ENCODE data around the gene KRTAP10-10.
"Not testable (repeated sequence)": the region's sequence is repeated elsewhere in the genome, so short reads cannot be mapped to it uniquely, and the experiment has no call there.

The KRTAP10-10 gene

GRCh38 chr21:44677881-44678280 lies 40.7 kb downstream of the KRTAP10-10 start:
- no peaks in the 10 kb centered on the region for H3K4me1 ChIP-seq (ENCODE audit: control insufficient read depth in 1 of 2, insufficient read depth in 2 of 2, low read length in 2 of 2)
- no peaks in the 10 kb centered on the region for H3K27me3 ChIP-seq (ENCODE audit: low read depth, low read length)
- peaks cover 0 to 7% of the 10 kb centered on the region in 2 donors for H3K9me3 ChIP-seq (ENCODE audit: control insufficient read depth in 1 of 2, low read length in 2 of 2)
- no peak overlapping the region for H3K27ac ChIP-seq (ENCODE audit: low read length)
- H3K36me3 ChIP-seq (ENCODE audit: control insufficient read depth in 1 of 2, insufficient read depth in 2 of 2, low read length in 2 of 2) = no peaks in the 10 kb centered on the region
- H3K4me3 ChIP-seq (ENCODE audit: low read depth in 1 of 2, low read length in 2 of 2) = no peak overlapping the region

DNA sequence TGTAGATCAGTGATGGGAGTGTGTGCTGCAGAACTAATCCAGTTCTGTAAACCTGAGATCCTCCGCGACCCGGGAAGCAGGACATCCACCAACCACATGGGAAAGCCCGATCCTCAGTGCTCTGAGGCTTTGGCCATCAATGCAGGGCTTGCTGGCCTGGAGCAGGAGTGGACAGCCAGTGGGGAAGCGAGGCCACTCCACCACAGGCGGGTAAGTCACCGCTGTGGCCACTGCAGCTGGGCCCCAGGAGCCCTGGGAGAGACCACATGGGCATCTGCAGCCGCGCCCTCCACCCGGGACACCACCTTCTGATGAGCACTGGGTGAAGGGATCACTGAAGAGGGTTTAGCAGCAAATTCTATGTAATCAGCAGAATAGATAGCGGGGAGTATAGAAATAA lies 44.0 kb downstream of the KRTAP10-10 start:
- no peaks in the 10 kb centered on the region for H3K36me3 ChIP-seq (ENCODE audit: control insufficient read depth in 1 of 2, insufficient read depth in 2 of 2, low read length in 2 of 2)
- H3K4me3 ChIP-seq (ENCODE audit: low read depth in 1 of 2, low read length in 2 of 2) = no peak overlapping the region
- no peak overlapping the region for H3K27ac ChIP-seq (ENCODE audit: low read length)
- H3K4me1 ChIP-seq (ENCODE audit: control insufficient read depth in 1 of 2, insufficient read depth in 2 of 2, low read length in 2 of 2) = no peaks in the 10 kb centered on the region
- H3K9me3 ChIP-seq (ENCODE audit: control insufficient read depth in 1 of 2, low read length in 2 of 2) = peaks cover 0 to 2% of the 10 kb centered on the region in 2 donors
- H3K27me3 ChIP-seq (ENCODE audit: low read depth, low read length) = no peaks in the 10 kb centered on the region

GRCh38 chr21:44681861-44682579 lies 44.9 kb downstream of the KRTAP10-10 start, which contains the start of gene KRTAP12-1:
Gene KRTAP12-1 (minus strand): TSS chr21:44682163. CDS start chr21:44682123, 40 bp downstream.
- Histone ChIP-seq H3K4me3 (ENCODE audit: low read depth in 1 of 2, low read length in 2 of 2) (no peak within 1 kb of the TSS), H3K27me3 (ENCODE audit: low read depth, low read length) (no peaks in the 10 kb centered on the region), H3K27ac (ENCODE audit: low read length) (no peak within 1 kb of the TSS), H3K36me3 (ENCODE audit: control insufficient read depth in 1 of 2, insufficient read depth in 2 of 2, low read length in 2 of 2) (no peaks in the 10 kb centered on the region), H3K9me3 (ENCODE audit: control insufficient read depth in 1 of 2, low read length in 2 of 2) (peaks cover 0 to 2% of the 10 kb centered on the region in 2 donors), H3K4me1 (ENCODE audit: control insufficient read depth in 1 of 2, insufficient read depth in 2 of 2, low read length in 2 of 2) (no peaks in the 10 kb centered on the region)

- H3K27ac ChIP-seq (ENCODE audit: low read length) = no peak overlapping the region
- no peak overlapping the region for H3K4me3 ChIP-seq (ENCODE audit: low read depth in 1 of 2, low read length in 2 of 2)
- no peaks in the 10 kb centered on the region for H3K4me1 ChIP-seq (ENCODE audit: control insufficient read depth in 1 of 2, insufficient read depth in 2 of 2, low read length in 2 of 2)
- no peaks in the 10 kb centered on the region for H3K36me3 ChIP-seq (ENCODE audit: control insufficient read depth in 1 of 2, insufficient read depth in 2 of 2, low read length in 2 of 2)
- H3K27me3 ChIP-seq (ENCODE audit: low read depth, low read length) = no peaks in the 10 kb centered on the region
- peaks cover 0 to 2% of the 10 kb centered on the region in 2 donors for H3K9me3 ChIP-seq (ENCODE audit: control insufficient read depth in 1 of 2, low read length in 2 of 2)
These were observed 45.5 kb downstream of the KRTAP10-10 start for GRCh38 chr21:44682580-44683151.

DNA sequence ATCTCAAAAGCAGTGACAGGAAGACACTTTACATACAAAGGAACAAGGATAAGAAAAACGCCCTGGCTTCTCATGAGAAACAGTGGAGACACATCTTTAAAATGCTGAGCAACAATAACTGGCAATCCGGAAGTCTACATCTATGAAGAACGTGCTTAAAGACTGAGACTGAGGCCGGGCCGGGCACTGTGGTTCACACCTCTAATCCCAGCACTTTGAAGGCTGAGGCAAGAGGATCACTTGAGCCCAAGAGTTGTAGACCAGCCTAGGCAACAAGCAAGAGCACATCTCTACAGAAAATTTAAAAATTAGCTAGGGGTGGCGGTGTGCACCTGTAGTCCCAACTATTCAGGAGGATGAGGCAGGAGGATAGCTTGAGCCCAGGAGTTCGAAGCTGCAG lies 46.9 kb downstream of the KRTAP10-10 start:
- Histone ChIP-seq H3K36me3 (ENCODE audit: control insufficient read depth in 1 of 2, insufficient read depth in 2 of 2, low read length in 2 of 2) (no peaks in the 10 kb centered on the region), H3K4me3 (ENCODE audit: low read depth in 1 of 2, low read length in 2 of 2) (no peak overlapping the region), H3K4me1 (ENCODE audit: control insufficient read depth in 1 of 2, insufficient read depth in 2 of 2, low read length in 2 of 2) (no peaks in the 10 kb centered on the region), H3K27ac (ENCODE audit: low read length) (no peak overlapping the region), H3K27me3 (ENCODE audit: low read depth, low read length) (no peaks in the 10 kb centered on the region), H3K9me3 (ENCODE audit: control insufficient read depth in 1 of 2, low read length in 2 of 2) (peaks cover 0 to 2% of the 10 kb centered on the region in 2 donors)

GRCh38 chr21:44684483-44684882 lies 47.3 kb downstream of the KRTAP10-10 start:
- Histone ChIP-seq H3K27ac (ENCODE audit: low read length) (no peak overlapping the region), H3K27me3 (ENCODE audit: low read depth, low read length) (no peaks in the 10 kb centered on the region), H3K9me3 (ENCODE audit: control insufficient read depth in 1 of 2, low read length in 2 of 2) (peaks cover 0 to 2% of the 10 kb centered on the region in 2 donors), H3K4me3 (ENCODE audit: low read depth in 1 of 2, low read length in 2 of 2) (no peak overlapping the region), H3K4me1 (ENCODE audit: control insufficient read depth in 1 of 2, insufficient read depth in 2 of 2, low read length in 2 of 2) (no peaks in the 10 kb centered on the region), H3K36me3 (ENCODE audit: control insufficient read depth in 1 of 2, insufficient read depth in 2 of 2, low read length in 2 of 2) (no peaks in the 10 kb centered on the region)

- H3K27ac ChIP-seq (ENCODE audit: low read length); H3K4me1 ChIP-seq (ENCODE audit: control insufficient read depth in 1 of 2, insufficient read depth in 2 of 2, low read length in 2 of 2); H3K27me3 ChIP-seq (ENCODE audit: low read depth, low read length); H3K36me3 ChIP-seq (ENCODE audit: control insufficient read depth in 1 of 2, insufficient read depth in 2 of 2, low read length in 2 of 2); H3K9me3 ChIP-seq (ENCODE audit: control insufficient read depth in 1 of 2, low read length in 2 of 2); H3K4me3 ChIP-seq (ENCODE audit: low read depth in 1 of 2, low read length in 2 of 2): not testable (repeated sequence)
These were observed 47.9 kb downstream of the KRTAP10-10 start for GRCh38 chr21:44685050-44685449.

GRCh38 chr21:44686000-44686781 lies 49.0 kb downstream of the KRTAP10-10 start:
- Histone ChIP-seq H3K27me3 (ENCODE audit: low read depth, low read length) (no peaks in the 10 kb centered on the region), H3K4me1 (ENCODE audit: control insufficient read depth in 1 of 2, insufficient read depth in 2 of 2, low read length in 2 of 2) (no peaks in the 10 kb centered on the region), H3K27ac (ENCODE audit: low read length) (no peak overlapping the region), H3K36me3 (ENCODE audit: control insufficient read depth in 1 of 2, insufficient read depth in 2 of 2, low read length in 2 of 2) (no peaks in the 10 kb centered on the region), H3K9me3 (ENCODE audit: control insufficient read depth in 1 of 2, low read length in 2 of 2) (peaks cover 0 to 5% of the 10 kb centered on the region in 2 donors), H3K4me3 (ENCODE audit: low read depth in 1 of 2, low read length in 2 of 2) (no peak overlapping the region)

DNA sequence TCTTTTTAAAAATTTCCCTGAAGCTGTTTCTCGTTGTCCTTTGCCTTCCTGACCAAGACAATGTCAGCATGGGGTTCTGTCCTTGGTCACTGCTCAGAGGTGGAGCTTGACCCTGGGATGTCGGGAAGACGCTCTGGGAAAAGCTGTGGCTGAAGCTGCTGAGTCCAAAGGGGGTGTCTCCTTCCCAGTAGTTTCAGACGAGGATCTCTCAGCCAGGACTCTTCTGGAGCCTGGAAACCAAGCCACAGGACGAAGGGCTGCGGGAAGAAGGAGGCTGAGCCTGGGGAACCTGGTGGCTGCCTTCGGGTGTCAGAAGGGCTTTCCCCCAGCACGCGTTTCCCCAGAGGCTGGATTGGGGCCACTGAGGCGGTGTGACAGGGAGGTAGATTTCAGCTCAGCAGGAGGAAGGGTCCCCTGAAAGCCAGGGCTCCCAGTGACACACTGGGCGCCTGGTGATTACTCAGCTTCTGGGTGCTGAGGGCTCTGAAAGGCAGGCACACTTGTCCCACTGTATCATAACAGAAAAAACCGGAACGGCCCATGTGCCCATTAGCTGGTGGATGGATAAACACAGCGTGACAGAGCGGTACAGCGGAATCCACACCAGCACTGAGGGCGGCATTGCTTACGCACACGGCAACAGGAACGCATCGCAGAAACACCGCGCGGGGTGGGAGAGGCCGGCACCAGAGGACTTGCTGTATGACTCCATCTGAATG lies 49.8 kb downstream of the KRTAP10-10 start:
- Histone ChIP-seq H3K27me3 (ENCODE audit: low read depth, low read length) (no peaks in the 10 kb centered on the region), H3K9me3 (ENCODE audit: control insufficient read depth in 1 of 2, low read length in 2 of 2) (peaks cover 0 to 7% of the 10 kb centered on the region in 2 donors), H3K4me1 (ENCODE audit: control insufficient read depth in 1 of 2, insufficient read depth in 2 of 2, low read length in 2 of 2) (no peaks in the 10 kb centered on the region)

GRCh38 chr21:44687671-44688070 lies 50.5 kb downstream of the KRTAP10-10 start:
- H3K36me3 ChIP-seq (ENCODE audit: control insufficient read depth in 1 of 2, insufficient read depth in 2 of 2, low read length in 2 of 2) = no peaks in the 10 kb centered on the region
- no peak overlapping the region for H3K4me3 ChIP-seq (ENCODE audit: low read depth in 1 of 2, low read length in 2 of 2)
- no peaks in the 10 kb centered on the region for H3K4me1 ChIP-seq (ENCODE audit: control insufficient read depth in 1 of 2, insufficient read depth in 2 of 2, low read length in 2 of 2)
- peaks cover 2 to 10% of the 10 kb centered on the region in 2 donors for H3K9me3 ChIP-seq (ENCODE audit: control insufficient read depth in 1 of 2, low read length in 2 of 2)
- no peak overlapping the region for H3K27ac ChIP-seq (ENCODE audit: low read length)
- H3K27me3 ChIP-seq (ENCODE audit: low read depth, low read length) = no peaks in the 10 kb centered on the region

More for the DNA sequence above, 49.8 kb downstream of the KRTAP10-10 start:
- Histone ChIP-seq H3K27ac (ENCODE audit: low read length) (no peak overlapping the region), H3K4me3 (ENCODE audit: low read depth in 1 of 2, low read length in 2 of 2) (no peak overlapping the region), H3K36me3 (ENCODE audit: control insufficient read depth in 1 of 2, insufficient read depth in 2 of 2, low read length in 2 of 2) (no peaks in the 10 kb centered on the region)

Data from muscle layer of duodenum (tissue), 2 donors.